OCI-M2 (cell line): ENCODE data around the gene LZIC.

Source experiments
- DNase-seq: peaks from one replicate; lab custom pipeline; 2025; ENCODE audit not compliant: unreplicated experiment; lab: John Stamatoyannopoulos, UW

The LZIC gene

GRCh38 chr1:9910423-9911178 is 32.6 kb downstream of the LZIC start:
- DNase-seq, result peak; percentile 82

- DNase-seq, result no peak
Measured at GRCh38 chr1:9910076-9910422, 33.1 kb downstream of the LZIC start, which contains the start of gene CTNNBIP1. Gene CTNNBIP1 (minus strand): TSS chr1:9910269. CDS start chr1:9872064, 38,205 bp downstream.

GRCh38 chr1:9909234-9910046 is 33.8 kb downstream of the LZIC start:
- DNase-seq, result no peak

- DNase-seq, result no peak
Measured at GRCh38 chr1:9908871-9909233, 34.3 kb downstream of the LZIC start.

- no peak for DNase-seq
Measured at GRCh38 chr1:9907441-9907840, 35.8 kb downstream of the LZIC start.

GRCh38 chr1:9906466-9906865 is 36.7 kb downstream of the LZIC start:
- DNase-seq, result no peak

GRCh38 chr1:9905010-9905409 is 38.2 kb downstream of the LZIC start:
- no peak for DNase-seq

GRCh38 chr1:9904596-9904995 is 38.6 kb downstream of the LZIC start:
- no peak for DNase-seq

GRCh38 chr1:9903801-9904527 is 39.2 kb downstream of the LZIC start:
- DNase-seq, result no peak

- DNase-seq, result no peak
Measured at GRCh38 chr1:9902060-9902452, 41.1 kb downstream of the LZIC start.

- DNase-seq, result no peak
Measured at GRCh38 chr1:9901148-9902059, 41.8 kb downstream of the LZIC start.

- no peak for DNase-seq
Measured at GRCh38 chr1:9900142-9901043, 42.8 kb downstream of the LZIC start.

GRCh38 chr1:9894115-9894514 is 49.1 kb downstream of the LZIC start:
- no peak for DNase-seq

- no peak for DNase-seq
Measured at GRCh38 chr1:9892563-9893528, 50.3 kb downstream of the LZIC start.

- no peak for DNase-seq
Measured at GRCh38 chr1:9891207-9891606, 52.0 kb downstream of the LZIC start.

- no peak for DNase-seq
Measured at GRCh38 chr1:9890224-9890731, 52.9 kb downstream of the LZIC start.

GRCh38 chr1:9889411-9889810 is 53.8 kb downstream of the LZIC start:
- DNase-seq, result no peak

GRCh38 chr1:9888886-9889285 is 54.3 kb downstream of the LZIC start:
- DNase-seq, result no peak
